Ishikawa (cell line): ENCODE data around the gene CADPS.

Source experiments
- CEBPB ChIP-seq: IDR thresholded peaks from 2 replicates; pipeline ENCODE4 v1.6.1; 2012
- CREB1 ChIP-seq: IDR thresholded peaks from 2 replicates; pipeline ENCODE4 v1.6.1; 2012; ENCODE audit warnings: low read depth
- EGR1 ChIP-seq: IDR thresholded peaks from 2 replicates; pipeline ENCODE4 v1.6.1; 2012
- EP300 ChIP-seq: IDR thresholded peaks from 2 replicates; pipeline ENCODE4 v1.6.1; 2012; ENCODE audit warnings: borderline replicate concordance
- FOXM1 ChIP-seq: IDR thresholded peaks from 2 replicates; pipeline ENCODE4 v1.6.1; 2012; ENCODE audit warnings: low read depth, borderline replicate concordance
- NFIC ChIP-seq: IDR thresholded peaks from 2 replicates; pipeline ENCODE4 v1.6.1; 2012
- RAD21 ChIP-seq: IDR thresholded peaks from 2 replicates; pipeline ENCODE4 v1.6.1; 2012; ENCODE audit warnings: low read depth
- TAF1 ChIP-seq: IDR thresholded peaks from 2 replicates; pipeline ENCODE4 v1.6.1; 2012; ENCODE audit warnings: low read depth, mild to moderate bottlenecking
- TCF12 ChIP-seq: IDR thresholded peaks from 2 replicates; pipeline ENCODE4 v1.6.1; 2012; ENCODE audit warnings: low read depth
- TEAD4 ChIP-seq: IDR thresholded peaks from 2 replicates; pipeline ENCODE4 v1.6.1; 2012
- YY1 ChIP-seq: IDR thresholded peaks from 2 replicates; pipeline ENCODE4 v1.6.1; 2012; ENCODE audit warnings: low read depth
- ZBTB7A ChIP-seq: IDR thresholded peaks from 2 replicates; pipeline ENCODE4 v1.6.1; 2012; ENCODE audit warnings: low read depth
- TF ChIP-seq, protein P1 (sequence below): IDR thresholded peaks from 2 replicates; pipeline ENCODE4 v1.6.1; 2012; ENCODE audit warnings: low read depth, mild to moderate bottlenecking
- TF ChIP-seq, protein P2 (sequence below): IDR thresholded peaks from 2 replicates; pipeline ENCODE4 v1.6.1; 2012
- TF ChIP-seq, protein P3 (sequence below): IDR thresholded peaks from 2 replicates; pipeline ENCODE4 v1.6.1; 2012

Gene CADPS

GRCh38 chr3:62874711-62875557 lies at the start of gene CADPS:
TSS of gene CADPS (minus strand) at chr3:62875416. CDS start at chr3:62875029, 387 bp downstream.
- no peak for TF ChIP-seq EGR1
- TF ChIP-seq, protein P1, sequence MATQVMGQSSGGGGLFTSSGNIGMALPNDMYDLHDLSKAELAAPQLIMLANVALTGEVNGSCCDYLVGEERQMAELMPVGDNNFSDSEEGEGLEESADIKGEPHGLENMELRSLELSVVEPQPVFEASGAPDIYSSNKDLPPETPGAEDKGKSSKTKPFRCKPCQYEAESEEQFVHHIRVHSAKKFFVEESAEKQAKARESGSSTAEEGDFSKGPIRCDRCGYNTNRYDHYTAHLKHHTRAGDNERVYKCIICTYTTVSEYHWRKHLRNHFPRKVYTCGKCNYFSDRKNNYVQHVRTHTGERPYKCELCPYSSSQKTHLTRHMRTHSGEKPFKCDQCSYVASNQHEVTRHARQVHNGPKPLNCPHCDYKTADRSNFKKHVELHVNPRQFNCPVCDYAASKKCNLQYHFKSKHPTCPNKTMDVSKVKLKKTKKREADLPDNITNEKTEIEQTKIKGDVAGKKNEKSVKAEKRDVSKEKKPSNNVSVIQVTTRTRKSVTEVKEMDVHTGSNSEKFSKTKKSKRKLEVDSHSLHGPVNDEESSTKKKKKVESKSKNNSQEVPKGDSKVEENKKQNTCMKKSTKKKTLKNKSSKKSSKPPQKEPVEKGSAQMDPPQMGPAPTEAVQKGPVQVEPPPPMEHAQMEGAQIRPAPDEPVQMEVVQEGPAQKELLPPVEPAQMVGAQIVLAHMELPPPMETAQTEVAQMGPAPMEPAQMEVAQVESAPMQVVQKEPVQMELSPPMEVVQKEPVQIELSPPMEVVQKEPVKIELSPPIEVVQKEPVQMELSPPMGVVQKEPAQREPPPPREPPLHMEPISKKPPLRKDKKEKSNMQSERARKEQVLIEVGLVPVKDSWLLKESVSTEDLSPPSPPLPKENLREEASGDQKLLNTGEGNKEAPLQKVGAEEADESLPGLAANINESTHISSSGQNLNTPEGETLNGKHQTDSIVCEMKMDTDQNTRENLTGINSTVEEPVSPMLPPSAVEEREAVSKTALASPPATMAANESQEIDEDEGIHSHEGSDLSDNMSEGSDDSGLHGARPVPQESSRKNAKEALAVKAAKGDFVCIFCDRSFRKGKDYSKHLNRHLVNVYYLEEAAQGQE, result no peak
- no peak for TF ChIP-seq RAD21
- TF ChIP-seq TCF12, result no peak
- TF ChIP-seq TEAD4, result no peak
- no peak for TF ChIP-seq EP300
- TF ChIP-seq ZBTB7A, result no peak
- TF ChIP-seq CEBPB, result no peak
- no peak for TF ChIP-seq TAF1
- TF ChIP-seq NFIC, result no peak
- no peak for TF ChIP-seq FOXM1
- no peak for TF ChIP-seq CREB1
- TF ChIP-seq, protein P2, sequence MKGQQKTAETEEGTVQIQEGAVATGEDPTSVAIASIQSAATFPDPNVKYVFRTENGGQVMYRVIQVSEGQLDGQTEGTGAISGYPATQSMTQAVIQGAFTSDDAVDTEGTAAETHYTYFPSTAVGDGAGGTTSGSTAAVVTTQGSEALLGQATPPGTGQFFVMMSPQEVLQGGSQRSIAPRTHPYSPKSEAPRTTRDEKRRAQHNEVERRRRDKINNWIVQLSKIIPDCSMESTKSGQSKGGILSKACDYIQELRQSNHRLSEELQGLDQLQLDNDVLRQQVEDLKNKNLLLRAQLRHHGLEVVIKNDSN, result no peak
- TF ChIP-seq YY1, result no peak
- TF ChIP-seq, protein P3, sequence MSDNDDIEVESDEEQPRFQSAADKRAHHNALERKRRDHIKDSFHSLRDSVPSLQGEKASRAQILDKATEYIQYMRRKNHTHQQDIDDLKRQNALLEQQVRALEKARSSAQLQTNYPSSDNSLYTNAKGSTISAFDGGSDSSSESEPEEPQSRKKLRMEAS, result no peak

DNA sequence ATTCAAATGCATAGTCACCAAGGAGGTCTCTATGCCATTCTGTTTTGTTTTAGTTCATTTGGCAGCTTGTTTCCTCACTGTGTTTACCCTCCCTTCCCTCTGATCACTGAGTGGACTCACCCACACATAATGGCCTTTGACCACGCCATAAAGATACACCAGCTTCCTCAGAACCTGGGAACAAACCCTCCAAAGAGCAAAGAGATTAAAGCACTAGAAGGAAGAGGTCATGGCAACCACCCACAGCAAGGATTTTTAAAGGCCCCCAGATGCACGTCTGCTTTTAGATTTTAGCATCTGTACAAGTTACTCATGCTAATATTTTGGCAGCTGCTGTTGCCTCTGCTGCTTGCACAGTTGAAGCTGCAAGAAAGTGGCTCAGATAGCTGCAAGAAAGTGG lies 47.9 kb upstream of the CADPS start:
- TF ChIP-seq, protein P2, result no peak
- TF ChIP-seq NFIC (no peak), RAD21 (no peak), CREB1 (no peak), FOXM1 (no peak), TEAD4 (no peak), TCF12 (no peak), TAF1 (no peak), EGR1 (no peak), YY1 (no peak), EP300 (no peak), ZBTB7A (no peak), CEBPB (no peak)
- TF ChIP-seq, protein P1, result no peak
- TF ChIP-seq, protein P3, result no peak

DNA sequence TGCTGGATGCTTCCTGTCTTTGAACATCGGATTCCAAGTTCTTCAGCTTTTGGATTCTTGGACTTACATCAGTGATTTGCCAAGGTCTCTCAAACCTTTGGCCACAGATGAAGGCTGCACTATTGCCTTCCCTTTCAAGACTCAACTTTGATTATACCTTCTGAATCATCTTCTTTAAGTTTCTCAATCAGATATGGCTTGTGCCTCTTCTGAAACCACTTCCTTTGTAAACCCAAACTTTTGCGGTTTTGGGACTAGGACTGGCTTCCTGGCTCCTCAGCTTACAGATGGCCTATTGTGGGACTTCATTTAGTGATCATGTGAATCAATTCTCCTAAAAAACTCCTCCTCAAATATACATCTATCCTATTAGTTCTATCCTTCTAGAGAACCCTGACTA lies 47.1 kb upstream of the CADPS start:
- TF ChIP-seq RAD21 (no peak), CREB1 (no peak), EP300 (no peak), TCF12 (no peak), CEBPB (no peak), ZBTB7A (no peak), FOXM1 (no peak)
- TF ChIP-seq, protein P1, result no peak

DNA sequence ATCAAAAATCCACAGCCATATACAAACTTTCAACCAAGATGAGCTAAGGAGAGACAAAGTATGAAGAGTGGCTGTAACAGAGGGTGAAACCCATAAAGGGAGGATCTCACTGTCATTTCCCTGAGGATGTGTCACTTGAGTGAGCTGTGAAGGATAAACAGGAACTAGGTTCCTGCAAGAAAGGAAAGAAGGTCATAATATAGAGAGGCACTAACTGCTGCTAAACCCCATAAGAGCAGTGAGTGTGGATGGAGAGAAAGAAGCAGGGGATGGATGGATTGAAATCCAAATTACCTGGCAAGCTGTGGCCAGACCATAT lies 45.2 kb upstream of the CADPS start:
- TF ChIP-seq EGR1 (no peak), TEAD4 (no peak), CEBPB (no peak), CREB1 (no peak), TCF12 (no peak), NFIC (no peak), ZBTB7A (no peak), FOXM1 (no peak), RAD21 (no peak), TAF1 (no peak), EP300 (no peak), YY1 (no peak)
- TF ChIP-seq, protein P3, result no peak
- TF ChIP-seq, protein P2, result no peak
- TF ChIP-seq, protein P1, result no peak
